T-helper 2 cell treated with Interferon-gamma antibody and Interleukin-4, amounts not matched to agents 100 ng/mL and 5 ng/mL, for 36 hours (primary cell): ENCODE measurements around the gene OAS1. TPM values are rescaled to one million over a fixed set of nuclear protein-coding genes. Genes with fewer than 3 reads are reported as not detected.

Source experiments
- intact Hi-C: fragments of 100-400 bp; cut with micrococcal nuclease; formaldehyde crosslinking; loops from one replicate; pipeline ENCODE4 v1.15.1; 2023
- total RNA-seq: library from RNA; stranded (reverse); gene quantifications from 2 replicates; pipeline ENCODE4 v1.2.3, GENCODE V29; 2022

Gene OAS1
- 77.2 and 78.3 TPM in 2 replicates for total RNA-seq

DNA sequence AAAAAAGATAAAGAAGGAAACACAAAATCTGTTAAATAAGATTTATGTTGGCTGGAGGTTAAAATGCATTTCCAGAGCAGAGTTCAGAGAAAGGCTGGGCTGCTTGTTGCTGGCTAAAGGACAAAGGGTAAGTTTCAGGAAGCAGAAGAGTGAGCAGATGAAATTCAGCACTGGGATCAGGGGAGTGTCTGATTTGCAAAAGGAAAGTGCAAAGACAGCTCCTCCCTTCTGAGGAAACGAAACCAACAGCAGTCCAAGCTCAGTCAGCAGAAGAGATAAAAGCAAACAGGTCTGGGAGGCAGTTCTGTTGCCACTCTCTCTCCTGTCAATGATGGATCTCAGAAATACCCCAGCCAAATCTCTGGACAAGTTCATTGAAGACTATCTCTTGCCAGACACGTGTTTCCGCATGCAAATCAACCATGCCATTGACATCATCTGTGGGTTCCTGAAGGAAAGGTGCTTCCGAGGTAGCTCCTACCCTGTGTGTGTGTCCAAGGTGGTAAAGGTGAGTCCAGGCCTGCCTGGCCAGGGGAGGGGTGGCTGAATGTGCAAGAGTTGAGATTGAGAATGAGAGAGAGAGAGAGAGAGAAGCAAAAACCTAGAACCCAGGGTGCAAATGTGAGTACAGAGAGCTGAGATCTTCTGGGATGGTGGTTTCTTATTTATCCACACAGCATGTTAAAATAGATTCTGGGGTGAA, at the start of gene OAS1:
Gene OAS1 (plus strand): TSS at position 251 of the 703 bp plus-strand sequence. CDS start 78 bp downstream, at position 329.
- intact Hi-C loops, result loop anchor here (1.0 to 2.0 kb wide), 2 partner anchors 32 to 71 kb away; partner anchors contain the start of genes OAS2 and OAS3

DNA sequence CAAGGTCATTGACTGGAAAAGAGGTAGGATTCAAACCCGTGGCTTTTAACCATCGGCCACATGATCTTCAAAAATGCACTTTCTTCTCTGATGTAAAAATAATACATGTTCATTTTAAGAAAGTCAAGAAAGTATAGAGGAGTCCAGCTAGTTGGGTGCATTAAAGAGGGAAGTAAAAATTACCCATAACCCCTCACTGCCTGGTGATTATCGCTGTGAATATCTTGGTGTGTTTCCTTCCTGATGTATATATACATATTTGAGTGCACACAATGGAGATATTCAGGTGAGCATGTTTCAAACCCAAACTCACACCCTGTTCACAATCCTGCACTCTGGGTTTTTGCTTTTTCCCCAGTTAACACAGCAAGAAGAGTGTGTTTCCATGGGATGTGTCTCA, 47.5 kb upstream of the OAS1 start:
- intact Hi-C loops, result no loop called here

DNA sequence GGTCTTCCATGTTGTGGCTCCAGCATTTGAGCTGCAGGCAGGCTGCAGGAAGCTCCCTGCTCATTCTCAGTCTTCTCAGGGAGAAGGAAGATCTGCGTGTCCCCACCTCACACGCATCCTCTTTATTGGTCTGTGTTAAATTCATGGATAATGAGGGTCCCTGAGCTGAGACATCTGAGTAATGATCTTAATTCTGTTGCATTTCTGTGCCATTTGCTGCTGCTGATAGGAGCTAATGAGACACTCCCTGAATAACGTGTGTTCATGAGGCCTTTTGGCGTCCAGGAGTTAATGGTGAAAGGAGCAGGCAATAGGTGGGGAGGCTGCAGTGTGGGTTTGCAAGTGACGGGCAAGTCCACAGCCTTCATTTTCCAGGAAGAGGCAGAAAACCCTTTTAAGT, 46.6 kb upstream of the OAS1 start:
- intact Hi-C loops, result no loop called here

DNA sequence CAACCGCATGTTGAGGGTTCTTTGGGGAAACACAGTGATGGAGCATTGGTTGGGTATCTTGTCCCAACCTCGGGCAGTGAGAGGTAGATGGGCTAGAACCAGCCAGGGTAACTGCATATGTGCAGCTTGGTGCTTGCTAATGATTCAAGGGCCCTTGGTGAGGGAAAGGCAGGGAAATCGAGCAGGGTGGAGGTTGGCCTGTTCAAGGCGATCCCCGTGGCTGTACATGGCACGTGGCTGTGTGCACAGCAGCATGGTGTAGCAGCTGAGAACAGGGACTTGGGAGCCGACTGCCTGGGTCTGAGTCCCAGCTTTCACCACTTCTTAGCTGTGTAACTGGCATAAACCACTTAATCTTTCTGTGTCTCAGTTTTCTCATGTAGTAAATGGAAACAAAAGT, 45.5 kb upstream of the OAS1 start:
- intact Hi-C loops, result no loop called here

DNA sequence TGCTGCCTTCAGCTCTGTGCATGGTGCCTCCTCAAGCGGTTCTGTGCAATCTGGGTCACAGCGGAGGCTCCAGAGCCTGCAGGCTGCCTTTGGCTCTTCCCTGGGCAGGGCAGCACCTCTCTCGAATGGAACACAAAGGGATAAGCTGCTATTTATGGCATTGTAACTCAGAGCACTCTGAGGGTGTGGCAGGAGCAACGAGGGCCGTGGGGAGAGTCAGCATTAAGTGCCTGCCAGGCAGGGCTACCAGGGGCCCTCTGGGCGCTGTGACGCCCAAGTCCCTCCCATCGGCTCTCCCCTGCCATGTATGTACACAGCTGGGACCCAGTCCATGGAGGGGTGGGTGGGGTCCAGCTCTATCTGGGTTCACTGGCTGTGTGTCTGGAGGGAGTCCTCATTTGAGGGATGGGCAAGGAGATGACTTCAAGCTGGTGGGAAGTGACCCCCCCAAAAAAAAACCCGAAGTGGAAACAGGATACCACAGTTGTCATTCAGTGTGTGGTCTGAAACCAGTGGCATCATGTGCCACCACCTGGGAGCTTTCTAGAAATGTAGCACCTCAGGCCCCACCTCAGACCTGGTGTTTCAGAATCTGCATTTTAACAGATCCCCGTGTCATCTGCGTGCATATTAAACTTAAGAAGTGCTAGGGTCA, 44.0 kb upstream of the OAS1 start:
- intact Hi-C loops, result no loop called here

DNA sequence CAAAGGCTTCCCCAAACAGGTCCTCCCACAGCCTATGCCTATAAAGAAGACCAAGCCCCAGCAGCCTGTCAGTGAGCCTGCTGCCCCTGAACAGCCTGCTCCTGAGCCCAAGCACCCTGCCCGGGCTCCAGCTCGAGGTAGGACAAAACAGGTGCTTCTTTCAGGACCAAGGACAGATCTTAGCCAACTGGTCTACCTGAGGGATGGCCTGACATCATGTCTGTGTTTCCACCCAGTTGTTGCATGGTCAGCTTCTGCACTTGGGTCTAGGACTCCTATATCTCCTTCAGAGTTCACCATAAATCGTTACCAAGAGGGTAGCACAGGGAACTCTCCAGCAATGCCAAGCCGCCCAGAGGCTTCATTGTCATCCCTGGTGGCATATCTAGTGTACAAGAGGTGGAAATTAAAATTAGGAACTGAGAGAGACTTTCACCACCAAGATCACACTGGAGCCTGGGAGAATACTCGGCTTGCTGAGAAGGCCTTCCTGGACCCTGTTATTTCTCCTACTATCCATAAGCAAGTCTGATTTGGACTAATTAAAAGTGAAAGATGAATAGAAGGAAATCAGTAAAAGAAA, 38.2 kb upstream of the OAS1 start:
- intact Hi-C loops, result no loop called here

DNA sequence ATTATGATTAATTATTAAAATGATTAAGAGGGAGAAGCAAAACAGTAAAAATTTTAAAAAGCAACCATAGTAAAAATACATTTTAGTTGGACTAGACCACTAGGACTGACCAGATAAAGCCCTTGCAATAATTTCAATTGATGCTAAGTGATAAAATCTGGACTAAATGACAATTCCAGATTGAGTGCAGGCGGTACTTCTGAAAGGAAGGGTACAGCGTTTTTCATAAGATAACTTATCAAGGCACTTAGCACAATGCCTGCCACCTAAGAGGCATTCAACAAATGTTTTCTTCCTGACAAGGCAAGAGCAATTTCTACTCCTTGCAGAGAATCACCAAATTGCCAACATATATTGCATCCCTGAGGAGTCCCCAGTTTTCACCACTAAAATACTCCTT, 37.7 kb upstream of the OAS1 start:
- intact Hi-C loops, result no loop called here

DNA sequence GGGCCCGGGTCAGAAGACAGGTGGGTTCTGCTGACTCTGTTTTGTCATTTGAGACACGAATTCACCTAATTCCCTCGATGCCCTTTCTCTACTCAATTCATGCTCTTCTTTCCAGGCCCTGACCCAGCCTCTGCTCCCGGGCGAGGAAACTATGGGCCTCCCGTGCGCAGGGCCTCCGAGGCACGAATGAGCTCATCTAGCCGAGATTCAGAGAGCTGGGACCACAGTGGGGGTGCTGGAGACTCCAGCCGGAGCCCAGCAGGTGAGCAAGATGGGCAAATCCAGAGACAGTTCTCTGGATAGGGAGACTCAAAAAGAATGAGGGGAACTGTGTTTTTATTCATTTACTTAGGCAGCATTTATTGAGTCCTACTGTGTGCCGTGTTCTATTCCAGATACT, 37.0 kb upstream of the OAS1 start:
- intact Hi-C loops, result no loop called here

DNA sequence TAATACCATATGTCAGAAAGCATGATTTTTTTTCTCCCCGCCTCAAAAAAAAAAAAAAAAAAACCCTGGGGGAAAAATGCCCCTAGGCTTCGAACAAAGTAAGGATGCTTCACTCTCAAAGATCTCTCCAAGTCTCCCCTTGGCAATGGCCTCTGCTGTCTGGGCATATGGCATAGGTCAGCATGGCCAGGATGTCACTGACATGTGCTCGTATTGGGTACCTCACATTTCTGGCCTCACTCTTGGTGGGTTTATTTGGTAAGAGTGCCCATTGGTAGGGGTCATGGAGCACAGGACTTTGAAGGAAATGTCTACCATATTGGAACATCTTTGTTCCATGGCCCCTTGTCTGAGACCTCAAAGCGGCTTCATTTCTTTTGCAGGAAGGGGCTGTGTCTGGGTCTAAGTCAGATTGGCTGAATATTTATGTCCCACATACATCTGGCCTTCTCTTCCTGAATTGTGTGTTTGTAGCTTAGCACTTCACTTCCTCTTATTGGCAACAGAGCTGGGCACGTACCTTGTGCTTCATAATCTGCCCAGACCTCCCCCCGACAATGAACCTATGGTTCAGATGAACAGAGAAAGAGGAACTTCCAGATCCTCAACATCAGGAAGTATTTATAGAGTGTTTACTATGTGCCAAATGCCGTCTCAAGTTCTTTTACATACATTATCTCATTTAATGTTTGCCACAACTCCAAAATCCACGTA, 36.3 kb upstream of the OAS1 start:
- intact Hi-C loops, result no loop called here

DNA sequence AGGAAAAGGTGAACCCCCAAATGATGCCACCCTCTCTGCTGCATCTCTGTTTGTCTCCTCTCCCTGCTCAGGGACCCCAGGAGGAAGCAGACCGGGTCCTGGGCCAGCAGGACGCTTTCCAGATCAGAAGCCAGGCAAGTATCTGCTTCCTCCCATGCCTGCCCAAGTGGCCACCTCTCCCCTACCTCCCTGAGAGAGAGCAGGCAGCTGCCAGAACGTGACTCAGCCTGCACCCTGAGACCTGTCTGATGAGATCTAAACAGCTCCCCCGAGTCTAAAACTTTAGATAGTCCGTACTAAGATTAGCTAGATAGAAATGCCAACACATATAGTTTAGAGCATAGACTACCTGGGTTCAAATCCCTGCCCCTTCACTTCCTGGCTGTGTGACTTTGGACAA, 31.2 kb upstream of the OAS1 start:
- intact Hi-C loops, result no loop called here

DNA sequence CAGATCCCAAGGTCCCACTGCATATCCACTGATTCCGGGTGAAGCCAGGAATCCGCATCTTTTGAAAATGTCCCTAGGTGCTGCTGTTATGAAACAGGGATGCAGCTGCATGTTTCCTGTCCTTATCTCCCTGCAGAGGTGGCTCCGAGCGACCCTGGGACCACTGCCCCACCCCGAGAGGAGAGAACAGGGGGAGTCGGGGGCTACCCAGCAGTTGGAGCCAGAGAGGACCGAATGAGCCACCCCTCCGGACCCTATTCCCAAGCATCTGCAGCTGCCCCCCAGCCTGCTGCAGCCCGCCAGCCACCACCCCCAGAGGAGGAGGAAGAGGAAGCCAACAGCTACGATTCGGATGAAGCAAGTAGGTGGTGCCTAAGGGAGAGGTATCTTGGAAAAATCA, 30.3 kb upstream of the OAS1 start:
- intact Hi-C loops, result no loop called here

DNA sequence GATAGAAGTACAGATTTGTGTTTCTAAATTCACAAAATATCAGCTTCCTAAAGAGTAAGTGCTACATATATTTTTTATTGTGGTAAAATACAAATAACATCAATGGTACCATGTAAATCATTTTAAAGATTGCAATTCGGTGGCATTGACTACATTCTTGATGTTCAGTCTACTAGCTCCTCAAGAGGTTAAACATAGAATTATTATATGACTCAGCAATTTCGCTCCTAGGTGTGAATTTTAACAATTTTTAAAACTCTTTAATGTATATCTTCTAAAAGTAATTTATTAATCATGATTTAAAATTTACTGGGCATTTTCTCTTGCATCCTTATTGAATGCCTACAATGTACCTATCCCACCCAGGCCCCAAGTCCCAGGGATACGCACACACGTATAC, 29.8 kb upstream of the OAS1 start:
- intact Hi-C loops, result no loop called here

DNA sequence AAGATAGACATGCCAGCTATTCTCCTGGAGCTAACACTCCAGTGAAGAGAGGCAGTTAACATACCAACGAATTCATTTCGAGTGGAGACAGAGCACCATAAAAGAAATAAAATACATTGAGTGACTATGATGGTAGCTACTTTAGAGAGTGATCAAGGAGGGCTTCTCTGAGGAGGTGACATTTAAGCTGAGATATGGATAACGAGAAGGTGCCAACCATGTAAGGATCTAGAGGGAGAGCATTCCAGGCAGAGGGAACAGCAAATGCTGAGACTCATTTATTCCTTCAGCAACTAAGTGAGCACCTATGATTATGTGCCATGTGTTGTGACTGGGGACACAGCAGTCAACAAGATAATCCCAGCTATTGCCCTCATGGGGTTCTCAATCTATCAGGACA, 28.3 kb upstream of the OAS1 start:
- intact Hi-C loops, result no loop called here

DNA sequence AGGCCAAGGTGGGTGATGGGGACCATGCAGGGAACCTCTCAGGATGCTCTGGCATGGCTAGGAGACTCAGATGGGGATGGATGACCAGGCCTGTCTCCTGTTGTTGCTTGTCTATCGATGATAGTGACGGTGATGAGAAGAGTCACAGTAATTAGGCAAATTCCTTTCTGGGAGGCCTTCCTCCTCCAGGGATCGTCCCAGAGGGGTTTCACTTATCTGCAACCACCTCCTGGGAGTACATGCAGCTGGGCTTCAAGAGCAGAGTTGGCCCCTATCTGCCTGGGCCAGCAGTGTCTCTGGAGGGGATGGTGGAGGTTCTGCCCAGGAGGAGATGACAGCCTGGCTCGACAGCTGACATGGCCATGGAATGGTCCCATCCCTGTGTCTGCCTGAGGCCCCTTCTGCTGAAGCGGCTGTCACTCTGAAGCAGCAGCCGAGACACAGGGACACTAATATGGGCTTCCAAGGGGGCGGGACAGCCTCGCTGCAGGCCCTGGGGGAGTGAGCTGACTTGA, 27.5 kb upstream of the OAS1 start:
- intact Hi-C loops, result no loop called here

DNA sequence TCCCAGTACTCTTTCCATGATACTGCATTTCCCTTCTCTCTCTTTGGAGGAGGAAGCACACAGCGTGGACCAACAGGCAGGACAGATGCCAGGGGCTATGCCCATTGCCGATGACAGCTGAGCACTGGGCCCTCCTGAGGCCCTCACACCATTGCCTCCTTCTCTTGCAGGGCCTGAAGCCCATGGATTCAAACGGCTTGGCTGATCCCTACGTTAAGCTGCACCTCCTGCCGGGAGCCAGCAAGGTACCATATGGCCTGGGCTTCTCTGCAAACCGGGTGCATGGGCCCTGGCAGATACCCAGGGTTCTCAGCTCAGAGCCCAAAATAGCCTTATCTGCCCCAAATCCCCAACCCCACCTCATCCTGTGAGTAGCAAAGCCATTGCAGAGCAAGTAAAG, 25.2 kb upstream of the OAS1 start:
- intact Hi-C loops, result no loop called here

DNA sequence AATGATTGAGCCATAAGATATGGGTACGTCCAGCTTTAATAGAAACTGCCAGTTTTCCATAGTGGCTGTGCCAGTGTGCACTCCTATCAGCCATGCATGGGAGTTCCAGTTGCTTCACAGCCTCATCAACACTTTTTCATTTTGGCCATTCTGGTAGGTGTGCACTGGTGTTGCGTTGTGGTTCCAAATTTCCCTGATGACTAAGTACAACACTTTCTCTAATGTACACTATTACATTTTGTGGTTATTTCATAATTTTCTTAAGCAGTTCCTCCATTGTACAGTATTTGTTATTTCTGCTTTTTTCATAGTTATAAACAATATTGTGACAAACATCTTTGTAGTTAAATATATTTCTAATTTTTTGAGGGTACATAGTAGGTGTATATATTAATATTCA, 21.5 kb upstream of the OAS1 start:
- intact Hi-C loops, result no loop called here

DNA sequence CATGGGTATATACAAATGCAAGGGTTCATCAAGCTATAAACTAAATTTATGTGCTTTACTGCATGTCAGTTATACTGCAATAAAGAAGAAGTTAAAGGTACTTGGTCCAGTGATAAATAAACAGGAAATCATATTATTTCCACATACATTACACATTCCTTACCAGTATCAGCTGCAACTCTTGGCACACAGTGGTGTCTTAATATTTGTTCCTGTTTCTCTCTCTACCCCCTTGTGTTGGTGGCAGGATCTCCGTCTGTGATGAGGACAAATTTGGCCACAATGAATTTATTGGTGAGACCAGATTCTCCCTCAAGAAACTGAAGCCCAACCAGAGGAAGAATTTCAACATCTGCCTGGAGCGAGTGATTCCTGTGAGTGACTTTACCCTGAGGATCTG, 19.2 kb upstream of the OAS1 start:
- intact Hi-C loops, result no loop called here

DNA sequence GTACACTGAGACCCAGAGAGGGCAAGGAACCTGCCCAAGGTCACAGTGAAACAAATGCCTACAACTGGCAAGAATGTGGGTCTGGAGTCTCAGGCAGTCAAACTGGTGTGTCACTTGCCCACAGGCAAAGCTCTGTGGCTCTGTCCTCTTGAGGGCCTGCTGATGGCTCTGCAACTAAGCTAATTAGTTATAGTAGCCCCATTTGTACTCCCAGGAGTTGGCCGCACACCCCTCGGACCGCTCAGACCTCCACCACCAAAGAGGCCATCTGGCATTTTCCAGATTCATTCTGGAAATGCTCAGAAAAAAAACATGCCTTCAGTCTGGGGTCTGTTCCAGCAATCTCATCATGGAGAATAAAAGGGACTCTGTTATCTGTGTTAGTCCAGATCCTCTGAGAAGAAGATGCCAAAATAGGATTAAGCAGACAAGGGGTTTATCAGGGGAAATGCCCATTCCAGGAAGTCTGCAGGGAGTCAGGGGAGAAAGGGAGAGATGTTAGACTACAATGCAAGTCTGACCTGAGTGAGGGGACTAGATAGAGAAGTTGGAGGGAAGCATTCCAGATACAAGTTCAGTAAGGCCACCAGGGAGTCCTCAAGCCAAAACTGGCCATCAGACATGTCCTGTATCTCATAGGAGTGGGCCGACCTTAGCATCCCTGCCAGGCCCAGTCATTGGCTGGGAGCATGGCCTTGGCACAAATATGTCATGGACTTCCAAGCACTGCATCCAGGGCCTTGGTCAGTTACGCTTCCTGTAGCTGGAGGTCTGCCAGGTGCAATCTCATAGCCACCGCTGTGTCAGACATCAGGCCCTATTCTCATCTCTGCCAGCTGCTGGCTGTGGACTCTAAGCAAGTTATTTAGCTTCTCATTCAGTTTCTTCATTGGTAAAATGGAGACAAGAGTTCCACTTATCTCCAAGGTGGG, 15.4 kb upstream of the OAS1 start:
- intact Hi-C loops, result no loop called here

DNA sequence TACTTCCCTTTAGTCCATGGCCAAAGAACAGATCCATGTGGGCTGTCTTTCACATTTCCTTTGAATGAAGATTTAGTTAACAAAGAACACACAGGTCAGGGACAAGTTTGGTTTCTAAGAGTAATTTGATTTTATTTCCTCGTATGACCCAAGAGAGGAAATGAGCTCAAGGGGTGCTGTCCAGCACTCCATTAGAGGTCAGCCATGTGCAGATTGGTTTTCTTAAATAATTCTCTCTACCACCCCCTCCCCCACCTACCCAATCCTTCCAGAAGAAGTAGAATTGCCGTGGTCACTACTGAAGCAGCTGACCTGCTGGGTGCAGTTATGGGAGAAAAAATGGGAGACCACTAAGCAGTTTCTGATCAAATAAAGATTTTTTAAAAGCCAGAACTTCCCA, 13.9 kb upstream of the OAS1 start:
- intact Hi-C loops, result no loop called here

DNA sequence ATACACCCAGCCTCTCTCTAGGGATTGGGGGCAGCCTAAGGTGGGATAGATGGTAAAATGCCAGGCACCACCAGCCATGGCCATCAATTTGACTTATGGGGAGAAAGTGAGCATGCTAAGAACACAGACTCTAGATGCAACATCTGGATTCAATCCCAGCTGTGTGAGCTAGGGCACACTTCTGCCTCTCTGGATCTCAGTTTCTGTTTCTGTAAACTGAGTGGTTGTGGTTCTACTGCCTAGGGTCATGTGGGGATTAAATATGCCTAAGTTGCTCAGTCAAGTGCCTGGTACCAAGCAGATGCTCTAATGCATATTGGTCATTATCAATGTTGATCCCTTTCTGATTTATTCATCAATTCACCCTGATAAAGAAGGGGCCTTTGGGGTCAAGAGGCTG, 12.6 kb upstream of the OAS1 start:
- intact Hi-C loops, result no loop called here

DNA sequence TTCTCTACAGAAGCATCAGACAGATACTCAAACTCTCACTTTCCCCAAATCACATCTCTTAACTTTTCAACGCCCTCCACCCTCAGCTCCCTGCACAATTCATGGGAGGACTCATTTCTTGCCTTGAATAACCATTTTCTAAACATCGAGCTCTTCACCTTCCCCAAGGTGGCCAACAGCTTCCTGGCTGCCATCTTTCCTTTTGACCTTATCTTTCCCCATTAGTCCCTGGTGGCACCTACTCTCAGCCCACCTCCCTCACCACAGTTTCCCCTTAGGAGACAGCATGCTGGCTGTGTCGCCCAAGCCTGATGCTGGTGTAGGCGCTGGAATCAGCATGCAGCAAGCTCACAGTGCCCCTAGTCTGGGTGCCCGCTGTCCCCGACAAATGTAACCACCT, 8.4 kb upstream of the OAS1 start:
- intact Hi-C loops, result no loop called here
